Trophoblast cell (in vitro differentiated cells and primary cell): Measurements from ENCODE around the gene PRSS1.
"Not testable (repeated sequence)": the region's sequence is repeated elsewhere in the genome, so short reads cannot be mapped to it uniquely, and the experiment has no call there.

Experiments
- DNase-seq, 2 donors: peaks; one replicate each; pipeline ENCODE4 v3.0.0-alpha.2; 2016
- H2AFZ ChIP-seq: 2 replicates; pipeline ENCODE4 v1.6.1; 2013; ENCODE audit warnings: low read length, moderate library complexity, mild to moderate bottlenecking; ENCODE audit not compliant: insufficient read depth, poor library complexity
- H2AK5ac ChIP-seq: 2 replicates; pipeline ENCODE4 v1.6.1; 2013; ENCODE audit warnings: mild to moderate bottlenecking, low read length
- H2BK120ac ChIP-seq: 2 replicates; pipeline ENCODE4 v1.6.1; 2013; ENCODE audit warnings: low read length, mild to moderate bottlenecking, moderate library complexity; ENCODE audit not compliant: insufficient read depth, poor library complexity
- H2BK12ac ChIP-seq: 2 replicates; pipeline ENCODE4 v1.6.1; 2013; ENCODE audit warnings: mild to moderate bottlenecking, low read length, moderate library complexity
- H2BK5ac ChIP-seq: 2 replicates; pipeline ENCODE4 v1.6.1; 2013; ENCODE audit warnings: low read length, low read depth, moderate library complexity, mild to moderate bottlenecking; ENCODE audit not compliant: poor library complexity
- H3K14ac ChIP-seq: 2 replicates; pipeline ENCODE4 v1.6.1; 2013; ENCODE audit warnings: mild to moderate bottlenecking, low read length
- H3K18ac ChIP-seq: 2 replicates; pipeline ENCODE4 v1.6.1; 2013; ENCODE audit warnings: mild to moderate bottlenecking, low read length
- H3K23ac ChIP-seq: 2 replicates; pipeline ENCODE4 v1.6.1; 2013; ENCODE audit warnings: low read length
- H3K27ac ChIP-seq: 2 replicates; pipeline ENCODE4 v1.5.1; 2013; ENCODE audit warnings: low read depth, mild to moderate bottlenecking, inconsistent platforms, low read length, moderate library complexity
- H3K27me3 ChIP-seq: 2 replicates; pipeline ENCODE4 v1.6.1; 2013; ENCODE audit warnings: inconsistent platforms, mild to moderate bottlenecking, low read length, moderate library complexity; ENCODE audit not compliant: insufficient read depth
- H3K36me3 ChIP-seq, 2 experiments: 1 replicate in 1 of 2; 2 replicates in 1 of 2; pipeline ENCODE4 v1.6.1; 2013; ENCODE audit warnings: low read length in 2 of 2, mild to moderate bottlenecking in 2 of 2, moderate library complexity in 1 of 2; ENCODE audit not compliant: insufficient read depth in 2 of 2, control insufficient read depth in 1 of 2
- H3K4ac ChIP-seq: 2 replicates; pipeline ENCODE4 v1.6.1; 2013; ENCODE audit warnings: low read depth, mild to moderate bottlenecking, low read length, moderate library complexity
- H3K4me1 ChIP-seq, 2 experiments: 1 replicate in 1 of 2; 2 replicates in 1 of 2; pipeline ENCODE4 v1.6.1; 2013; ENCODE audit warnings: low read length in 2 of 2, mild to moderate bottlenecking in 2 of 2, moderate library complexity in 1 of 2; ENCODE audit not compliant: insufficient read depth in 2 of 2, control insufficient read depth in 1 of 2
- H3K4me2 ChIP-seq: 2 replicates; pipeline ENCODE4 v1.6.1; 2013; ENCODE audit warnings: inconsistent platforms, mild to moderate bottlenecking, low read length, moderate library complexity
- H3K4me3 ChIP-seq: 2 replicates; pipeline ENCODE4 v1.5.1; 2013; ENCODE audit warnings: mild to moderate bottlenecking, low read depth, low read length, inconsistent platforms
- H3K79me1 ChIP-seq: one replicate; pipeline ENCODE4 v1.6.1; 2013; ENCODE audit warnings: low read length
- H3K79me2 ChIP-seq: 2 replicates; pipeline ENCODE4 v1.6.1; 2013; ENCODE audit warnings: low read length, mild to moderate bottlenecking; ENCODE audit not compliant: control insufficient read depth, insufficient read depth, poor library complexity
- H3K9ac ChIP-seq: 2 replicates; pipeline ENCODE4 v1.6.1; 2013; ENCODE audit warnings: mild to moderate bottlenecking, low read length
- H3K9me3 ChIP-seq: 2 replicates; pipeline ENCODE4 v1.6.1; 2013; ENCODE audit warnings: low read depth, mild to moderate bottlenecking, control low read depth, inconsistent platforms, low read length; ENCODE audit not compliant: insufficient read depth
- H4K12ac ChIP-seq: 2 replicates; pipeline ENCODE4 v1.6.1; 2013; ENCODE audit warnings: low read depth, mild to moderate bottlenecking, low read length, moderate library complexity
- H4K8ac ChIP-seq: 2 replicates; pipeline ENCODE4 v1.6.1; 2013; ENCODE audit warnings: low read depth, mild to moderate bottlenecking, low read length, moderate library complexity
- H4K91ac ChIP-seq: one replicate; pipeline ENCODE4 v1.6.1; 2013; ENCODE audit warnings: low read depth, mild to moderate bottlenecking, low read length, moderate library complexity
- WGBS: extraction: QIAGEN DNeasy Blood & Tissue Kit; methylation state at CpG from one replicate; pipeline ENCODE4 v1.1.7; 2013; ENCODE audit warnings: missing lambda C conversion rate; ENCODE audit not compliant: insufficient read length, insufficient coverage; ENCODE audit errors: extremely low coverage; 5-methylcytosine and 5-hydroxymethylcytosine counted together

PRSS1 gene

GRCh38 chr7:142761606-142762005 is 12.3 kb downstream of the PRSS1 start:
- not testable (repeated sequence) for H3K4me2 ChIP-seq, H3K36me3 ChIP-seq, H3K79me2 ChIP-seq, H4K8ac ChIP-seq, H3K9me3 ChIP-seq, H3K79me1 ChIP-seq, H2AFZ ChIP-seq, H2BK12ac ChIP-seq, H3K4me1 ChIP-seq, H2BK120ac ChIP-seq, H4K91ac ChIP-seq, H3K4ac ChIP-seq, H3K23ac ChIP-seq, H4K12ac ChIP-seq, H3K27ac ChIP-seq, H3K14ac ChIP-seq, H3K18ac ChIP-seq, H2AK5ac ChIP-seq, H3K27me3 ChIP-seq, H2BK5ac ChIP-seq, H3K9ac ChIP-seq, DNase-seq, H3K4me3 ChIP-seq
- no CpG with 5 or more reads among the region's 2 CpGs for WGBS

- Histone ChIP-seq H3K9me3 (no peaks in the 10 kb centered on the region), H2BK120ac (no peak overlapping the region), H3K4ac (no peak overlapping the region), H2BK5ac (no peak overlapping the region), H2BK12ac (no peak overlapping the region), H3K4me1 (no peaks in the 10 kb centered on the region), H4K91ac (no peak overlapping the region), H3K14ac (no peak overlapping the region), H3K79me2 (no peaks in the 10 kb centered on the region), H3K23ac (no peak overlapping the region), H3K18ac (no peak overlapping the region), H3K79me1 (no peaks in the 10 kb centered on the region), H4K8ac (no peak overlapping the region), H3K4me3 (no peak overlapping the region), H2AK5ac (no peak overlapping the region), H2AFZ (no peak overlapping the region), H3K27me3 (no peaks in the 10 kb centered on the region), H3K27ac (no peak overlapping the region), H3K4me2 (no peak overlapping the region), H3K9ac (no peak overlapping the region), H3K36me3 (no peaks in the 10 kb centered on the region), H4K12ac (no peak overlapping the region)
- no CpG with 5 or more reads among the region's 1 CpG for WGBS
- DNase-seq, result no peak
Observed at GRCh38 chr7:142762104-142762503, 12.8 kb downstream of the PRSS1 start.

- Histone ChIP-seq H3K23ac (no peak overlapping the region), H4K91ac (no peak overlapping the region), H2BK12ac (no peak overlapping the region), H3K18ac (no peak overlapping the region), H3K4ac (no peak overlapping the region), H3K4me1 (no peaks in the 10 kb centered on the region), H4K8ac (no peak overlapping the region), H3K27me3 (no peaks in the 10 kb centered on the region), H3K27ac (no peak overlapping the region), H2BK5ac (no peak overlapping the region), H3K79me1 (no peaks in the 10 kb centered on the region), H2BK120ac (no peak overlapping the region), H4K12ac (no peak overlapping the region), H3K79me2 (no peaks in the 10 kb centered on the region), H3K36me3 (no peaks in the 10 kb centered on the region), H3K9ac (no peak overlapping the region), H3K4me3 (no peak overlapping the region), H3K9me3 (no peaks in the 10 kb centered on the region), H2AFZ (no peak overlapping the region), H3K4me2 (no peak overlapping the region), H3K14ac (no peak overlapping the region), H2AK5ac (no peak overlapping the region)
- DNase-seq, result no peak
- WGBS, result no CpG with 5 or more reads among the region's 3 CpGs
Observed at GRCh38 chr7:142767451-142767850, 18.2 kb downstream of the PRSS1 start.

GRCh38 chr7:142767861-142768260 is 18.6 kb downstream of the PRSS1 start:
- no peak overlapping the region for H3K14ac ChIP-seq
- WGBS, result no CpG with 5 or more reads among the region's 1 CpG
- no peak overlapping the region for H3K4me3 ChIP-seq

More at GRCh38 chr7:142767861-142768260, 18.6 kb downstream of the PRSS1 start:
- Histone ChIP-seq H3K79me1 (no peaks in the 10 kb centered on the region), H3K23ac (no peak overlapping the region), H4K8ac (no peak overlapping the region), H3K9me3 (no peaks in the 10 kb centered on the region), H3K27me3 (no peaks in the 10 kb centered on the region), H2AFZ (no peak overlapping the region), H3K18ac (no peak overlapping the region), H2BK120ac (no peak overlapping the region), H3K4me1 (no peaks in the 10 kb centered on the region), H4K91ac (no peak overlapping the region), H2BK5ac (no peak overlapping the region), H3K9ac (peak overlapping the region; percentile 21), H3K4ac (no peak overlapping the region), H3K36me3 (no peaks in the 10 kb centered on the region), H2BK12ac (no peak overlapping the region), H2AK5ac (no peak overlapping the region), H3K27ac (no peak overlapping the region), H4K12ac (no peak overlapping the region), H3K4me2 (no peak overlapping the region), H3K79me2 (no peaks in the 10 kb centered on the region)
- DNase-seq, result no peak
